Hematopoietic multipotent progenitor cell treated with erythropoietin and hydrocortisone succinate and interleukin-3 and kit ligand, for 8 days (in vitro differentiated cells): ENCODE measurements around the gene MRPL33.

ENCODE experiments used
- DNase-seq: peaks from one replicate; pipeline ENCODE4 v3.0.0-alpha.2; 2015

MRPL33 gene

DNA sequence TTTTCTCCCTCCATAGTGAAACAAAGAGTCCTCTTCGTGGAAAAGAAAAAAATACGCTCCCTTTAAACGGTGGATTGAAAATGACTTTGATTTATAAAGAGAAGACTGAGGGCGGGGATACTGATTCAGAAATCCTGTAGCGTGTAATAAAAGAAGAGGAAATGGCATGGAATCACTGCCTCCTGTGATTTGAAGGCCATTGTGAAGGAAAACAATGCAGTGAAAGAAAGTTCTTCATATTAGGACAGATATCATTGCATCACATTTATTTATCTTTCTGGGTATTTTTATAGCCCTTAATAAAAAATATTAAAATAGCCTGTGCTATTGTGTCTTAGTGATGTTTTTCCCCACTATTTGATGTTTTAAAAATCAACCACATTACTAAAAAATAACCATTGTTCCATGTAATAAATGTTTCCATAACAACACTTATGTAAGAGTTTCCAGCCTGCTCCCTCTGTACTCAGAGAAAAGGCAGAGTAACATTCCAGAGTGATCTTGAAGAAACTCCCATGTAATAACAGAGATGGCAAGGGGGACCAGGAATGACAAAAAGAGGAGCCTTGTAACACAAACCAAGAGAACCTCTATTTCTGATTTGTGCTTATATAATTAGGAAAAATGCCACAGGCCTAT is 8.0 kb downstream of the MRPL33 start:
- no peak for DNase-seq

DNA sequence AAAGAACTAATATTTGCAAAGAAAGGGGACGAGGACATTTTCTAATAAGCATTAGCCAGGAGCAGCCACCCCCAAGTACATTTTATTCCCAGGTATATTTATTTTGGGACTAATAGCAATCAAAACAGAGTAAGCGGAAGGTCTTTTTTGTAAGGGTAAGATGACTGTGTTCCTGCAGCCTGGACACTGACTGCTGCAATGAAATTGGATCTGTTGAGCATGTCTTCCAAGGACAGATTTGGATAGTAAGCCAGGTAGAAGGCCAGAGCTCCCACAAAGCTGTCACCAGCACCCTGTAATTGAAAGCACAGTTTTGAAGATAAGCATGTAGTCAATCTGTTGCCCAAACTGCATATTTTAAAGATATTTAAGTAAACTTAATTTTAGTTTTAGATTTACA is 10.0 kb downstream of the MRPL33 start:
- no peak for DNase-seq

DNA sequence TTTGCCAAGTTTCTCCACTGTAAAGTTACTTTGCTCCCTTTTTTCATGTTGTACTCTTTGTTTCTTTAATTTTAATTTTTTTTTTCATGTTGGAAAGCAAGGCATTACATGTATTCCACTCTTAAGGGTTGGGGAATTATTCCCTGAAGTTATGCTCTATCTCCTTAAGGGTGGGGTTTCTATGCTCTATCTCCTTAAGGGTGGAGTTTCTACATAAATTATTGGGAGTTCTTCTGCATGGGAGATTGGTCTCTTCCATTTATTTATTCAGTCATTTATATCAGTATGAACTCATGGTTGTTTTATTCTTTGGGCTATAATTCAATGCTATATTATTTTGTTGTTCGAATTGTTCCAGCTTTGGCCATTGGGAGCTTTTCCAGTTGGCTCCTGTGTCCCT is 11.2 kb downstream of the MRPL33 start:
- no peak for DNase-seq

DNA sequence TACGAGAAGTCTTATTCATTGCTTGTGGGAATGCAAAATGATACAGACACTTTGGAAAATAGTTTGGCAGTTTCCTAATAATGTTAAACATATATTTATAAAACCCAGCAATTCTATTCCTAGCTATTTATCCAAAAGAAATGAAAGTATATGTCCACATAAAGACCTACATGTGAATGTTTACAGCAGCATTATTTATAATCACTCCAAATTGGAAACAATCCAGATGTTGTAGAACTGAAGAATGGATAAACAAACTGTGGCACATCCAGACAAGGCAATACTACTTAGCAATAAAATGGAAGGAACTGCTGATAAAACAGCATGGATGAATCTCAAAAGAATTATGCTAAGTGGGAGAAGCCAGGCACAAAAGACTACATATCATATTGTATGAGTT is 19.3 kb downstream of the MRPL33 start:
- DNase-seq, result no peak

DNA sequence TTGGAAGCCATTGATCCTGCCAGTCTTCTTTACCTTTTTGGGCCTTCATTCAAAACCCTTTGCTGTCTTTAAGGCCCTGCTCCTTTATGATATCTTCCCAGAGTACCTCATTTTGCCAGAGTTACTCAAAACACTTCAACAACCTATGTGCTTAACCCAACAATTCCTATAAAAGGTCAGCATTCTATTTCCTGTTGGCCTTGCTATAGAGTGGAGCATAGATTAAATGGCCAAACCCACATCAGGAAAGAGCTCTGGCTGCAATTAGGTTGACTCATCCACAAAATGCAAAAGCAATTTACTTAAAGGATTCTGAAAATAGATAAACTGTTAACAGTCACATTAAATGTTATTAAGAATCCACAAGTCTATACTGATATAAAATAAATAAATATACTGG is 21.2 kb downstream of the MRPL33 start:
- no peak for DNase-seq

DNA sequence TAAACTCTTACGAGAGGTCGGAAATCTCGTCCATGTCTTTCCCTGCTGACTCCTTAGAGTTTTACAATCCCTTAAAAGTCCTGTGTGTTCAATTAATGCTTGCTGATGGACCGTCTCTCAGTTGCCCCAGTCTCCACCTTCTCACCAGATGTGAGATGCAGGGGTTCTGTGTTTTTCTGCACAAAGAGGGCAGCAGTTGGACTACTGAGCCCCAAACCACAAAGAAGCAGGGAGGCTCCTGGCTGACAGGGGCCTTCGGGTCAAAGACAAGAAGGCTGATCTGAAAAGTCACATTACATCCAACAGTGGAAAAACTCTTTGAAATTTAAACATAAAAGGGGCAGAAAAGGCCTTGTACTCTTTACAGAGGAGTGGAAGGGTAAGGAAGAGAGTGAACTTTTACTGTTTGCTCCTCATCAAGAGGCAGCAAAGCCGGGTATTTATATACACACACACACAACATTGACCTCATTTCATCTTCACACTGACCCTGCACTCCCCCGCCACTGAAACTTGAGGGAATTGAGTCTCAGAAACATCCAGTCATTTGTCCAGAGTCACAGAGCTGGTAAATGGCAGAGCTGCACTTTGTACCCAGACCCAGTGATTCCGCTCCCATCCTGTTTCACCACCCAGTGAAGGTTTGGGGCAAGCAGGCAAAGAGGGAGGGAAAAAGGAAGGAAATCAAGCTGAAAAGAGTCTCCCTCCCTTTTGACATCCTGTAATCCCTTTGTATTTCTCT is 23.7 kb downstream of the MRPL33 start:
- no peak for DNase-seq

DNA sequence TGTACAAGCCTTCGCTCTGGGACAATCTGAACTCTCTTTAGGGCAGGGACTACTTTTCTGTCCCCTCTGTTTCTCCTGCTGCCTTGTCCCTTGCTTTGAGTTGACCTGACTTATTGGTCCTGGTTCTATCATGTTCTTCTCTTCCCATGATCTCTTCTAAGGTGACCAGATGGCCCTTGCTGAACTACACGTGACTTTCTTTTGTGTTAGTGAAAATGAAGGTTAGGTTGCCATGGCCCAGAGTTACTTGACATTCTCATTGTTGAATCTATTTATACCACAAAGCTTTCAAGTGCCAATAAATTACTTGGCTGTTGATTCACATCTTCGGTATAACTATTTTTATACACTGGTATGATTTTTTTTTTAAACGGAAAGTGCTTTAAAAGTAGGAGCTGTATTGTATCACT is 24.4 kb downstream of the MRPL33 start:
- no peak for DNase-seq

DNA sequence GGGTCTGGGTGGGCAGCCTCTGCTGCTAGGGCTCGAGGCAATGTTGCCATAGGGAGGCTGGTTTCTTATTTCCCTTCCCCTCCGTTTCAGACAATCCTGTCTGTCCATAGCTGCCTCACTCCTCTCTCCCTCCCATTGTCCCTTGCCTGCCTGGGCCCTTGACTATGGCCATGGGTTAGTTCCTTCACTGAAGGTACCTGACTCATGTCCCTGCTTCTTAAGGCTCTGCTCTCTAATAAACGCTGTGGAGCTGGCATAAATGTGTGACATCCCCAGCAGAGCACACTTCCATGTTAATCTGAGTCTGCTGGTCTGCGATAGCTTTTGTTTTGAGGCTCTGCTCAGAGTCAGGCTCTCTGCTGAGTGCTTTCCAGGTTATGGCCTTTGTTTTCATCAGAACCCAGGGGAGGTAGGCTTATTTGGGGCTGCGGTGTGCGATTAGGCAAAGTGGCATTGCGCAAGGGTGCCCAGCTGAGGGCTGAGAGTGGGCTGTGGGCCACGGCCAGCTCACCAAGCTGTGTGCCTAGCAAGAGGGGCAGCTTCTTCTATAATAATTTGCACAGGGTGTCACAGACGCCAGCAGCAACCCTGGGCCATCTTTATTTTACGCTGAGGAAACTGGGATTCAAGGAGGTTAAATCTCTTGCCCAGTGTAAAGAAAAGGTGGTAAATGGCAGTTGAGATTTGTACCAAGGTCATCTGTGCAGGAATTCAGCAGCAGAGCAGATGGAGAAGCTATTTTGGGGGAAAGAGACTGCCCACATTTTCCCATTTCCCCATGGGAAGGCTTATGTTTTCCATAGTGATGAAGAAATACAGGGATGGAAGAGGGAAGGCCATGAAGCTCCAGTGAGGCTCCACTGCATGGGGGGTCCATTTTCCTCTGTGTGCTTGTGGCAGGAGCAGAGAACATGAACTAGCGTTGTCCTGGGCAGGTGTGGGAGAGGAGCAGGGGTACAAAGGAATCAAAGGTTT is 25.6 kb downstream of the MRPL33 start:
- no peak for DNase-seq

DNA sequence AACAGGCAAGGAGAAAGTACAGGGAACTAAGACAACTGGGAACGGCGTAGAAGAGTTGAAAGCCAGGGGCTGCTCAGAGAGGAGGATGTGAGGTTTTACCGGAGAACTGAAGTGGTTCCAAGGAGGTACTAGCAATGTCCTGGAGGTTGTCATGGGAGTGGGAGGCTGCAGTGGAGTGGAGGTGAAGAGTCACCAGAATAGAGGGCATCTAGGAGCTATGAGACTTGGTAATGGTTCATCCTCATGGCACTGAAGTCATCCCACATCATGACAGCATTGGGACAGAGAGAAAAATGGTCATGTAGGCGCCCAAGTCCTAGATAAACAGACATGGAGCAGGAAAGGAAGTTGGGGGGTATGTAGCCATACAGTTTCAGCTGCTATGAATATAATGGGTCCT is 26.3 kb downstream of the MRPL33 start:
- DNase-seq, result no peak

DNA sequence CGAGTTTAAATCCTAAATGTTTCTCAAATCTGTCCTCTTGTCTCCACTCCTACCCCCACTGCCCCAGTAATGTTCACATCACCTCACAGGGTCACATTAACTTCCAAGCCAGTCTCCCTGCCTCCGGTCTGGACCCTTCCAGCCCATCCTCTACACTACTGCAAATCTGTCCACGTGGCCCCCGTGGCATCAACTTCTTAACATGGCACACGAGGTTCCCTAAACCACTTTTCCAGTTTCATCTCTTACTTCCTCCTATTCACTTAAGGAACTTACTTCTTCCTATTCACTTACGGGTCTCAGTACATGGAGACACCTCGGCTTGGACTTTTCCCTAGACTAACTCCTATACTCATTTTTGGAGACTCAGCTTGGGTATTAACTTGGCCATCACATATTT is 27.0 kb downstream of the MRPL33 start:
- no peak for DNase-seq

DNA sequence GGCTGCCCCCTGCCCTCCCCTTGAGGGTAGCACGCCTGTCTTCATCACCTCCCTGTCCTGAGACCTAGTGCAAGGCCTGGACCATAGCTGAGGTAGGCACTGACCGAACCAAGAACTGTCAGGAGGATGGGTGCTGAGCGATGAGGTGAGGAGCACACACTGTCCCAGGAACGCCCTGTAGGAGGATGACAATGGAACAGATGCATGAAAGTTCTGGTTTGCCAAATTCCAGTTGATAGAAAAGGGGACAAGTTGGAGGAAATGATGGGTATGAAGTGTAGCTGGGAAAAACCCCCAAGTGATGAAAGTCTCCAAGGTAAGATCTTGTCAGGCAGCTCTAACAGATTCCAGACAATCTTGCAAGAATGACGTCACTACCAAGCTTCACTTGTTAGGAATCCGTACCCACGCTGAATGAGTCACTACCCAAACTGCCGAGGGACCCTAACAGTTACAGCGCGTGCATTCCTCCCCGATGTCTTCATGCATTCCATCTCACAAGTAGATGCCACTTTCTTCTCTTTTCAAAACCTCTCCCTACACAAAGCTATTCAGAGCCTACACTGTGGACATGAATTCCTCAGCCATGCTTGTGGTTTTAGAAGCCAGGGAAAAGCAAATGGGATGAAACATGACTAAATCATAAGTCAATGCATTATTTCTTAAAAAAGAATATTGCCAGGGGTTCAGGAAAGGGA is 27.6 kb downstream of the MRPL33 start:
- DNase-seq, result no peak

DNA sequence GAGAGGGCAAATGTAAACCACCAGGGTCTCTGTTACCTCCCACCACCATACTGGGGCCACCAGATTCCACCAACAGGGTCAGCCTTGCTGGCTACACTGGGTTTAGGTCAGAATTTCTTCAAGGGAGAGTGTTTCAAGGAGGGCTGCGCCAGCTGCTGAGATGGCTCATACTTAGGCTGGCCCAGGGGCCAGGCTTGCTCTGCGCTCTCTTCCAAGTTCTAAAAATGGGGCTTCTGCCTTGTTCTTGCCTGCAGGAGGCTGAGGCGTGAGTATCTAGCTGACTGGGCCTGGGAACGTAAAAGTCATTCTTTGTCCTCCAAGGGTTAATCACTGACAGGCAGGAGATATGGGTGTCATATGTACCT is 28.1 kb downstream of the MRPL33 start:
- DNase-seq, result no peak

DNA sequence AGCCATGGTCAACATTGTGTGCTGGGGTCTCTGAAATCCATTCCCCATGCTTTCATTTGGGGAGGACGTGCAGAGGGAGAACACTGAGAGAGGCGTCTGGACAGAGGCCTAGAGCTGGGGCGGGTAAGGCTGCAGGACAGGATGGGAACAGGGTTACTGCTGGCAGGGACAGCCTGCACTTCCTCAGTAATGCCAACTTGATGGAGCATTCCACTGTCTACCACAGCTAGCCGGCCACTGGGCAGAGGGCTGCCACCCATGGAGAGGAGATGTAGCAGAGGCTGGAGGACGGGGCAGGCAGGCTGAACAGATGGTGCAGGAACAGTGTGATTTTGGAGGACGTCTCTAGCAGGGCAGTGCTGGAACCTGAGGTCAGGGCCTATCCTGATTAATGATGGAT is 29.3 kb downstream of the MRPL33 start:
- no peak for DNase-seq

DNA sequence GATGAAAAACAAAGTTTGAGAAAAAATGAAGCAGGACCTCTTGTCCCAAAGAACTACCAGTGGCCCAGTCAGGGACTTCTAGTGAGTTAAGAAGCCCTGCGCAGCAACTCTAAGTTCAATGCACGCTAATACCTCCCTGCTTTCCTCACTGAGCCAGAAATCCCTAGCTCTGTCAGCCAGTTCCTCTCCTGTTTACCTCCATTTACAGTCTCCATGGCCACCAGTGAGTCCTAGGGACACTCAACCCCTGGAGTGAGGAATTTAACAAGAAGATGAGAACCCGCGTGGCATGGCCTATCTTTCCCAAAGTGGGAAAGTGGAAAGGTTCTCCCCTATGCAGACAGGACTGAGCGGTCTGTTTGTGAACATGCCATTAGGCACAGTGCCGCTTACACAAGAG is 31.0 kb downstream of the MRPL33 start:
- DNase-seq, result no peak

DNA sequence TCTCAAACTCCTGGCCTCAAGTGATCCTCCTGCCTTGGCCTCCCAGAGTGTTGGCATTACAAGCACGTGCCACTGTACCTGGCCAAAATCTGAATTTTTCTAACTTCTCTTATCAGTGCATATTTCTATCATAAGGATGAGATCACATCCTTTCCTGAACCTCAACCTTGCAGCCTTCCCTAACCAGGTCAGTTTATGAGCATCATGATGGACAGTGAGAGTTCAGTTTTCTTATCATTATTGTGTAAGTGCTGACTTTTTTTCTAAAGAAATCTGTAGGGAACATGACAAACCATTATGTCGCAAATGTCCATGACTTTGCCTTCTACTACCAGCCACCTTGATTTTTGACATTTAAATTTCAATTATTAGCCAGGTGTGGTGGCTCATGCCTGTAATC is 31.5 kb downstream of the MRPL33 start:
- no peak for DNase-seq

DNA sequence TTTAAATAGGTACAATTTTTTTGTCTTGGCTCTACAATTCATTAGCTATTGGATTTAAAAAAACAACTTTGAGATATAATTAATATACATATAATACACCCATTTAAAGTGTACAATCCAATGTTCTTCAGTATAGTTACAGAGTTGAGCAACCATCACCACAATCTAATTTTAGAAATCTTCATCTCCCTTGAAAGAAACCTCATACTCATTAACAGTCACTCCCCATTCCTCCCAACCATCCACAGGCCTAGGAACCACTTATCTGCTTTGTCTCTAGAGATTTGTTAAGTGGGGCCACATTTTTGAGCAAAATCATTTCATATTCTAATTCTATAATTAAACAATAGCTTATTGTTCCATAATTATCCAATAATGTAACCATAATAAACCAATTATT is 32.6 kb downstream of the MRPL33 start:
- no peak for DNase-seq

DNA sequence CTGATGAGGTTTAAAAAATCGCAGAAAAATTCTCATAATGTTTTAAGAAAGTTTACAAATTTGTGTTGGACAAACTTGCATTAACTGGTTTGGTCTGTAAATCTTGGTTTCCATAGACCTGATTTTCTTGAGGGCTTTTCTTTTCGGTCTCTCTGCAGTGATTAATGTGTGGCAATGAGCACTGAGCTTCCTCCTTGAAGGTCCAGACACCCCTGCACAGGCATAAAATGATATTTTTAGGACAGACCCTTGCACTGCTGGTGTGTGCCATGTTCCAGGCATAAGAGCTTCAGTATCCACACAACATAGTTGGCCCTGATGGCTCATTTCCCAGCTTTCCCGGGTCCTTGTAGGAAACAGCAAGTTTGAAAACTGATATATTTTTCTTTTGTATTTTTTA is 33.7 kb downstream of the MRPL33 start:
- no peak for DNase-seq

DNA sequence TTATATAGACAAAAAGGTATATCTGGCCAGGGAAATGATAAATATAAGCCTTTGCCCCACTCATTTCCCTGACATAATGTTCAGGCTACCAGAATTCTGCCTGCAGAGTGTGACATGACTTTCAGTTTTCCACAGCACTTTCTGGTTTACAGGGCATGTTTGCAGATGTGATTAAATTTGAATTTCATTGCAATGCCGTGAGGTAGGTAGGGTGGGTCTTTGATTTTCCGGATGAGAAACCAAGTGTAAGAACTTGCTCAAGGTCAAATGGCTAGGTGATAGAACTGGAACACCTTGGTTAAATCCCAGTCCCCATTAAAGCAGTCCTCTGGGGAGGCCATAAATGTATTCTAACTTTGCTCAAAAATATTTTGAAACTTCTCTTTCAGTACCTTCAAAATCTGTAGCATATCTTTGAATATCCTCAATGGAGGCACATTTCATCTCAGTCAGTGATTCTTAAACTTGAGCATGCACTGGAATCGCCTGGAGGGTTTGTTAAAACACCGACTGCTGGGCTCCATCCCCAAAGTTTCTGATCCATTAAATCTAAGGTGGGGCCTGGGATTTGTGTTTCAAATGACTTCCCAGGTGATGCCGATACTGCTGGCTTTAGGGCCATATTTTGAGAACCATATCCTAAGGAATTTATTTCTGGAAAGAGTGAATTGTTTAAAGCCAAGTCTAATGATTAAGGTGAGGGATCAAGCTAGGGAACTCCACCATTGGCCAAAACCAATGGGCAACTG is 35.0 kb downstream of the MRPL33 start:
- no peak for DNase-seq

DNA sequence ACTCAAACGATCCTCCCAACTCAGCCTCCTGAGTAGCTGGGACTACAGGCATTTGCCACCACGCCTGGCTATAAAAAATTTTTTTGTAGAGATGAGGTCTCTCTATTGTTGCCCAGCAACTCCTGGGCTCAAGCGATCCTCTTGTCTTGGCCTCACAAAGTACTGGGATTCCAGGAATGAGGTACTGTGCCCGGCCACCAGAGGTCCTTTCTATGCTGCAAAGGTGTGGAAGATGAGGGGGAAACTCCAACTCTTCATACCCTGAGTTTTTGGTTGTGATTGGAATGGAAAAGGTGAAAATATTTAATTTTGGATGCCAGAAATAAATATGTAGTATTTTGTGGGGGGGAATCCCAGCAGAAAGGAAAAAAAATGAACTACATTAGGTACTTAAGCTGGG is 36.0 kb downstream of the MRPL33 start:
- DNase-seq, result peak; percentile 32

DNA sequence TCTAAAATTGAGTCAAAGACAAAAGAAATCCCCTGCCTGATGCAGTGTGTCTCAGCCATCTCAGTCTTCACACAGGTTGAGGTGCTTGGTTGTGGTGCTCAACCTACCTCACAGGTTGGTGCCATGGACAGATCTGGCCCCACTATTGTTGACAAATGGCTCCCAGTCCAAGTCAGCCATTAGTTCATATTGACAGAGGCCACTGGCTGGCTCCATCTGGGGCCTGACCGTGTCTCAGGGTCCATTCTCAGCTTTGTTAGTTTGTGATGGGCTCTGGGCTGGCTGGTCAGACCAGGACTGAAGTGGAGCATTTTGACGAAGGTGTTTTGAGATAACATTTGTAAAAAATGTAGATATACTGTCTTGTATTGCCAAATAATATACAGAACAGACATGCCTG is 36.9 kb downstream of the MRPL33 start:
- DNase-seq, result no peak

DNA sequence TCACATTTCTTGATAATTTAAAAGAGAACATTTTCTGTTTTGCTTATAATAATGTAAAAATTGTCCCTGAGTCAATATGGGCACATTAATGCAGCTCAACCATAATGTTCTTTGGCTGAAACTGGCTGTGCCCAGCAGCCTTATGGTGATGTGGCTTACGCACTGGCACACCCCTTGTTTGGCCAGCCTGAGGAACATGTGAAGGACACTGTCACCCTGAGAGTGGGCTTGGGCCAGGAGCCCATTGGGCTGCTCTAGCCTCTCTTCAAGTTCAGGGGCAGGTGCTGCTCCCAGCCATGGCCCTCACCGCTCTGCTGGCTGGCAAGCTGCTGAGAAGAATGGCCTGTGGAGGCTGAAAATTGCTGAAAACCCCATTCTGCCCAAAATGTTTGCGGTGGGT is 37.5 kb downstream of the MRPL33 start:
- DNase-seq, result no peak

DNA sequence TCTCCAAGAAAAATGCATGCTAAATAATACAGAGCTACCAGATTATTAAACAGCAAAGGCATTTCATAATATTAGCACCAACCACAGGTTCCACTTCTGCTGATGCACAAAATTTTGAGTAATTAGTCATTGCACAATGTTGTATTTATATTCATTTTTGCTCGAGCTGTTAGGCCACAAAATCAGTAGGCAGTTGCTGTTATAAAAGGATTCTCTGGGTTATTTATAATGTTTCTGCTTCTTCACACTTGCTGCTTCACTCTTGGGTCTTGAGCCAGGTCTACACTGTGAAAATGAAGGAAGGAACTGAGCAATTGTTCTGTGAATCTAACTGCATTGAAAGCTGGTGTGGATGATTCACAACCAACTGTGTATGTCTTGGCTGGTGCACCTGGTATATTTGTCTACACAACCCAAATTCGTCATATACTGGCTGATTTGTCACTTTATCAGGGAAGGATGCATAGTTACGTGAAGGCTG is 38.3 kb downstream of the MRPL33 start:
- peak; percentile 2 for DNase-seq
